GM19193 (cell line): Measurements from ENCODE around the gene RERE.

Experiments used
- POLR2A ChIP-seq: IDR thresholded peaks from 4 replicates; pipeline ENCODE4 v1.6.1; 2011; ENCODE audit not compliant: insufficient read depth, insufficient read length; ENCODE audit errors: extremely low read depth

Gene RERE

GRCh38 chr1:8816831-8817411, 519 bp downstream of the RERE start:
- TF ChIP-seq POLR2A = no peak

DNA sequence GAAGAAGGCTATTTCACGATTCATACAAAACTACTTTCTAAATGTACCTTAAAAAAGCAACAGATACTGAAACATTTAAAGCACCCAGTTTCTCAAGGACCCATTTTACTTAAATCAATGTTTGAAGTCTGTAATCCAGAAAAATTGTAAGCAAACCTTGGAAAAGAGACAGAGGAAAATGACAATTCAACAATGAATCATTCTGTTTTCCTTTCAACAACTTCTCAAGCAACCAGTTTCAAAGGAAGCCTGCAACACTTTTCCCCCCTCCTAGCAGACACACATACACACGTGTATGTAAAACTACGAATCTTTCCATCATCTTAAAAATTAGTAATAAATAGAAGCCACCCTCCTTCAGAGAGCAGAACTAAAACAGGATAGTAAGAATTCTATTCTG, 1.2 kb downstream of the RERE start:
- no peak for TF ChIP-seq POLR2A

DNA sequence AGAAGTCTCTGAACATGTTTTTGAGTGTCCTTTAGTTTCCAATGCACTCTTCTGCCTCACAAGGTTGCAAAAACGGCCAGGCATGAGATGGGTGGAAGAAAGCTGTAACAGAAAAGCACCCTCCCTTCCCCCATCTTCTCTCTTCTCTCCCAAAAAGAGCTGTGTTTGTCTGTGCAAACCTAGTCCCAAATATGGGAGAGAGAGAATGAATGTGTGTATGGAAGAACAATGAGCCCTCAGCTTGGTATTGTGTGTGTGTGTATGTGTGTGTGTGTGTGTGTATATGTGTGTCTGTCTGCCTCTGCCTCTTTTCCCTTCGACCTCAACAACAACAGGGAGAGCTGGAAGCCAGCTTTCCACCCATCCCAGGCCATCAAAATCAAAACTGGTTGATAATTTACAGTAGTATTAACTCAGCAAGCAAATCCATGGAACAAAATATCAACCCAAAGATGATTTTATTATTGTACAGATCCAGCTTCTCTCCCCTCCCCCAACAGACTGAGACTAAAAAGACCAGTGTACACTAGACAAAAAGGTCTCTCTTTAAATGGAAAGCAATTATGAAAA, 1.8 kb downstream of the RERE start:
- TF ChIP-seq POLR2A = no peak

GRCh38 chr1:8814865-8815264, 2.6 kb downstream of the RERE start:
- TF ChIP-seq POLR2A = no peak

GRCh38 chr1:8813991-8814390, 3.4 kb downstream of the RERE start:
- no peak for TF ChIP-seq POLR2A

GRCh38 chr1:8813016-8813763, 4.2 kb downstream of the RERE start:
- no peak for TF ChIP-seq POLR2A

GRCh38 chr1:8812081-8812480, 5.4 kb downstream of the RERE start:
- no peak for TF ChIP-seq POLR2A

- no peak for TF ChIP-seq POLR2A
These were observed 6.5 kb downstream of the RERE start for GRCh38 chr1:8810987-8811386.

- no peak for TF ChIP-seq POLR2A
These were observed 8.1 kb downstream of the RERE start for GRCh38 chr1:8809342-8809736.

- no peak for TF ChIP-seq POLR2A
These were observed 10.4 kb downstream of the RERE start for GRCh38 chr1:8807004-8807403.

DNA sequence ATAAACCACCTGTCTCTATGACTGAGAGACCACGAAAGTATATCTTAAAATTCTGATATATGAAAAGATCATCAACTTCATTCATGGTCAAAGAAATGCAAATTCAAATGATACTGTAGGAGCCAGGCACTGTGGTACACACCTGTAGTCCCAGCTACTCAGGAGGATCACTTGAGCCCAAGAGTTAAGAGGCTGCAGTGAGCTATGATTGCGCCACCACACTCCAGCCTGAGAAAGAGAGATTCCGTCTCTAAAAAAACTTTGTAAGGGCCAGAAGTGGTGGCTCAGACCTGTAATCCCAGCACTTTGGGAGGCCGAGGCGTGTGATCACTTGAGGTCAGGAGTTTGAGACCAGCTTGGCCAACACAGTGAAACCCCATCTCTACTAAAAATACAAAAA, 17.0 kb downstream of the RERE start:
- no peak for TF ChIP-seq POLR2A

- no peak for TF ChIP-seq POLR2A
These were observed 20.2 kb downstream of the RERE start for GRCh38 chr1:8797216-8797615.

DNA sequence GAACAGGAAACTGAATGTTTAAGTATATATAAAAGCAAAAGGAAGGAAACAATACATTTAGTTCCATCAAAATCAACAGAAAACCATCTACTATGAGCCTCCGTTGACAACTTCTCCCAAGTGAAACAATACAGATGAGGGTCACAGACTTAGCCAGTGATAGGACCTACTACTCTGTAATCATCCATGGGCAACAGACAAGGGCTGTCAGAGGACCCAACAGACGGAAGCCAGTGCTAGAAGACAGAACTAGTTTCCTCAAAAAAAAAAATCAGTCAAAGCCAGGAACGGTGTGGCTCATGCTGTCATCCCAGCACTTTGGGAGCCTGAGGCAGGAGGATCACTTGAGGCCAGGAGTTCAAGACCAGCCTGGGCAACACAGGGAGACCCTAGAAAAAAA, 20.6 kb downstream of the RERE start:
- no peak for TF ChIP-seq POLR2A

DNA sequence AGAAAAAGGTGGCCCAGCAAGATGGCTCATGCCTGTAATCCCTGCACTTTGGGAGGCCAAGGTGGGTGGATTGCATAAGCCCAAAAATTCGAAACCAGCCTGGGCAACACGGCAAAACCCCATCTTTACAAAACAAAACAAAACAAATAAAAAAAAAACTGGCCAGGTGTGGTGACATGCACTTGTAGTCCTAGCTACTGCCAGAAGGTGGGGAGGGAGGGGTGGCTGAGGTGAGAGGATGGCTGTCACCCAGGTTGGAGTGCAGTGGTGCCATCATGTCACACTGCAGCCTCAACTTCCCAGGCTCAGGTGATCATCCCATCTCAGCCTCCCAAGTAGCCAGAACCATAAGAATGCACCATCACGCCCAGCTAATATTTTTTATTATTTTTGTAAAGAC, 22.8 kb downstream of the RERE start:
- TF ChIP-seq POLR2A = no peak

DNA sequence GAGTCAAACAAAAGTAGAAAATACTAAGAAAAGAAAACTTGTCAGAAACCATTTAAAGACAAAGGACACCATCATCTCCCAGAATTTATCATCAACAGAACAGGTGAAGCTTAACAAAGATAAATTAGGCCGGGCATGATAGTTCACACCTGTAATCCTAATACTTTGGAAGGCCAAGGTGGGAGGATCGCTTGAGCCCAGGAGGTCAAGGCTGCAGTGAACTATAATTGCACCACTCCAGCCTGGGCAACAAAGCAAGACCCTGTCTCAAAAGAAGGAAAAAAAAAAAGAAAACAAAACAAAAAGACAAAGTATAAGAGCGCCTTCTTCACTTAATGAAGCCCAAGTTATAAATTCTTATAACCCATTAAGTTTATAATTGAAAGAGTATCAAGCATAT, 25.6 kb downstream of the RERE start:
- TF ChIP-seq POLR2A = no peak

DNA sequence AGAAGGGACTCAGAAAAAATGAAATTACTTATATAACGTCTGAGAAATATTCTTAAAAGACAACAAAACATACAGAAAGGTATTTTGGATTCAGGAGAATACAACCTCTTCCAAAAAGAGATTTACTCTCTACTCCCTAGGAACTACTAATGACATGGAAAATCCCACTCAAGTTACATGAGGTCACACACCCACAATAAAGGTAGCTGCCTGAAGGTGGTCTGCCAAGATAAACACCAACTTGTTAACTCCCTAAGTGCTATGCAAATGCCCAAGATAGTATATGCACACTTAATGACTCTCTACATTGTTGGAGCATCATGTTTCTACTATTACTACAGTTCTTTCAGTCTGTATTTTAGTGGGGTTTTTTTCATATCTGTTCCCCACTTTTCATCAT, 26.5 kb downstream of the RERE start:
- no peak for TF ChIP-seq POLR2A
